ENCODE measurements around the gene RHCG. TPM values are rescaled to one million over a fixed set of nuclear protein-coding genes. Genes with fewer than 3 reads are reported as not detected.

Gene RHCG
- total RNA-seq, 1 donor from 2014 or later: 13.4 TPM

DNA sequence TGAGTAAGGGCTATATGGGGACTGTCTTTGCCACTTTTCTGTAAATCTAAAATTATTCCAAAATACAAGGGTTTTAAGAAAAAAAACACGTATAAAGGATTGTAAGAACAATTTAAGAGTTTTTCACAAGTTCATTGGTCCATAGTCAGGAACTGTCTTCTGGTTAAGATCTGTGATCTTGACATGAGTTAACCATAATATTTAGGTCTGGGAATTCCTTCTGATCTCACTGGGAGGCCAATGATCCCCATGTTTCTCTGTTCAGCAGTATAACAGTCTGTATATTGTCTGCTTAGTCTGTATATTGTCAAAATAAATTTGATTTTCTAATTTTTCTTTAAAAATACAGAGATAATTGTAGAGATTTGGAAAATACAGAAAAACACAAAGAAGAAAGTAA is 848 bp upstream of the RHCG start:
- Mint-ChIP-seq H3K4me1 (ENCODE audit: unreplicated experiment) (no peaks in the 10 kb centered on the region), H3K9me3 (no peaks in the 10 kb centered on the region), H3K27ac (no peak overlapping the region), H3K36me3 (no peaks in the 10 kb centered on the region), H3K4me3 (peak overlapping the region; percentile 81), H3K27me3 (peaks cover 68% of the 10 kb centered on the region)
- no peak for TF ChIP-seq CTCF (conservative IDR thresholded peaks at IDR 0.05)
- no peak for DNase-seq (ENCODE audit: extremely low spot score, unreplicated experiment)

- Mint-ChIP-seq H3K9me3 (no peaks in the 10 kb centered on the region), H3K27me3 (peaks cover 69% of the 10 kb centered on the region), H3K27ac (no peak overlapping the region), H3K4me1 (ENCODE audit: unreplicated experiment) (no peaks in the 10 kb centered on the region), H3K4me3 (peak overlapping the region; percentile 85), H3K36me3 (no peaks in the 10 kb centered on the region)
- DNase-seq (ENCODE audit: extremely low spot score, unreplicated experiment): no peak
- TF ChIP-seq CTCF (conservative IDR thresholded peaks at IDR 0.05): no peak
Measured at GRCh38 chr15:89495638-89496145, 691 bp downstream of the RHCG start.

DNA sequence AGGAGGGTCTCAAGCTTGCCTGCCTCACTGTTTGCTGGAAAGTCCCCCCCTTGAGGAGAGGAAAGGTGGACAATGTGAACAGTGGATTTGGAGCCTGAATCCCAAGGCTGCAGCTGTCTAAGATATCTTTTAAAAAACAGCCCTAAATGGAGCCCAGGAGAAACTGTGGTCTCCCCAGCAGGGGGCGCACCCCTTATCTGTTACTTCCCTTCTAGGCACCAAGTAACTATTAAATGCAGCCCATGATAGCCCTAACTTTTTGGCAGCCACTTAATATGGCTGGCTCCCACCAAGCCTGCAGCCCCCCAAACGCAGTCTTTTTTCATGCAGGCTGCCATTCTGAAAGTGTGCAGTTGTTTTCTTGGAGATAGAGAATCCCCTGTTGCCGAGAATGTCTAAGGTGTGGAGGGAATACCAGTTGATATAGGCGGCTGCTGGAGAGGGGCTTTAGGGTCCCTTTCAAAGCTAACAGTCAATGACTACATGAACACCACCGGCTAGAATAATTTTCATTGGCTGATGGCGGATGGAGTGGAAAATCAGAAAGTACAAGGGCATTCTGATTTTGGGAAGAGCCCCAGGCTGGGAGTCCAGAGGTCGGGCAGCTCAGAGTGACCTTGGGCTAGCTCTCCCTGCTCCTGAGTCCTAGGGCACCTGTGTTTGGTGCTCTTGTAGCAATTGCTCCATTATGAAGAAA is 1.3 kb downstream of the RHCG start:
- DNase-seq (ENCODE audit: extremely low spot score, unreplicated experiment): no peak
- peak; percentile 74 for TF ChIP-seq CTCF (conservative IDR thresholded peaks at IDR 0.05)
- H3K27me3 Mint-ChIP-seq: peaks cover 69% of the 10 kb centered on the region

GRCh38 chr15:89494031-89494430 is 2.4 kb downstream of the RHCG start:
- DNase-seq (ENCODE audit: extremely low spot score, unreplicated experiment): no peak
- no peak overlapping the region for H3K27ac Mint-ChIP-seq
- H3K27me3 Mint-ChIP-seq: peaks cover 70% of the 10 kb centered on the region
- H3K4me1 Mint-ChIP-seq (ENCODE audit: unreplicated experiment): no peaks in the 10 kb centered on the region
- H3K36me3 Mint-ChIP-seq: no peaks in the 10 kb centered on the region
- H3K4me3 Mint-ChIP-seq: no peak overlapping the region
- H3K9me3 Mint-ChIP-seq: no peaks in the 10 kb centered on the region
- TF ChIP-seq CTCF (conservative IDR thresholded peaks at IDR 0.05): no peak

More for the DNA sequence above, 1.3 kb downstream of the RHCG start:
- Mint-ChIP-seq H3K27ac (no peak overlapping the region), H3K4me3 (peak overlapping the region; percentile 11), H3K4me1 (ENCODE audit: unreplicated experiment) (no peaks in the 10 kb centered on the region), H3K9me3 (no peaks in the 10 kb centered on the region), H3K36me3 (no peaks in the 10 kb centered on the region)

GRCh38 chr15:89492934-89493631 is 3.3 kb downstream of the RHCG start:
- H3K4me3 Mint-ChIP-seq: no peak overlapping the region
- no peak overlapping the region for H3K27ac Mint-ChIP-seq
- no peaks in the 10 kb centered on the region for H3K4me1 Mint-ChIP-seq (ENCODE audit: unreplicated experiment)
- H3K36me3 Mint-ChIP-seq: no peaks in the 10 kb centered on the region
- no peak for TF ChIP-seq CTCF (conservative IDR thresholded peaks at IDR 0.05)
- H3K27me3 Mint-ChIP-seq: peaks cover 68% of the 10 kb centered on the region
- DNase-seq (ENCODE audit: extremely low spot score, unreplicated experiment): no peak
- no peaks in the 10 kb centered on the region for H3K9me3 Mint-ChIP-seq

Measured in type B pancreatic cell (in vitro differentiated cells).